ENCODE results near the gene POLR2E.

POLR2E gene

GRCh38 chr19:1110809-1111640 is 15.8 kb upstream of the POLR2E start:
- DNase-seq, result no peak

- DNase-seq, result no peak
These were observed 14.8 kb upstream of the POLR2E start for GRCh38 chr19:1109697-1110671.

DNA sequence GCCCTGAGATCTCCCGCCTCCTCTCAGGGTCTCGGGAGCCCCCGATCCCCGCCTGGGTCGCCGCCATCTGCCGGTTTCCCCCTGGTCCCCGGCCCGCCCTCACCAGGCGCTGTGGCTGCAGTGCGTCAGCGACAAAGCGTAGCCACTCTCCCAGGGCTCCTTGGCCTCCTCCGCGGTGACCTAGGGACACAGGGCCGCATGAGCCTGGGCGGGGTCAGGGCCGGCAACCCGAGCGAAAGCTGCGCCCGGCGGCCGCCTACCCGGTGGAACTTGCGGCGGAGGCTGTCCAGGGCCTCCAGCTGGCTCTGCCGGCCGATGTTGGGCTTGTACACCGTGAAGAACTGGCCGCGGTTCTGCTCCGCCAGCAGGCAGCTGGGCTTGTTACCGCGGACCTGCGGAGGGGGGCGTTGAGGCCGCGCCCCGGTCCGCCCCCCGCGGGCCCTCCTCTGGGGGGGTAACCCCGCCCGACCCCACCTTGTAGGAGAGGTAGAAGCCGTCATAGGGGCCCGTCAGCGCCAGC is 13.9 kb upstream of the POLR2E start:
- no peak for DNase-seq

DNA sequence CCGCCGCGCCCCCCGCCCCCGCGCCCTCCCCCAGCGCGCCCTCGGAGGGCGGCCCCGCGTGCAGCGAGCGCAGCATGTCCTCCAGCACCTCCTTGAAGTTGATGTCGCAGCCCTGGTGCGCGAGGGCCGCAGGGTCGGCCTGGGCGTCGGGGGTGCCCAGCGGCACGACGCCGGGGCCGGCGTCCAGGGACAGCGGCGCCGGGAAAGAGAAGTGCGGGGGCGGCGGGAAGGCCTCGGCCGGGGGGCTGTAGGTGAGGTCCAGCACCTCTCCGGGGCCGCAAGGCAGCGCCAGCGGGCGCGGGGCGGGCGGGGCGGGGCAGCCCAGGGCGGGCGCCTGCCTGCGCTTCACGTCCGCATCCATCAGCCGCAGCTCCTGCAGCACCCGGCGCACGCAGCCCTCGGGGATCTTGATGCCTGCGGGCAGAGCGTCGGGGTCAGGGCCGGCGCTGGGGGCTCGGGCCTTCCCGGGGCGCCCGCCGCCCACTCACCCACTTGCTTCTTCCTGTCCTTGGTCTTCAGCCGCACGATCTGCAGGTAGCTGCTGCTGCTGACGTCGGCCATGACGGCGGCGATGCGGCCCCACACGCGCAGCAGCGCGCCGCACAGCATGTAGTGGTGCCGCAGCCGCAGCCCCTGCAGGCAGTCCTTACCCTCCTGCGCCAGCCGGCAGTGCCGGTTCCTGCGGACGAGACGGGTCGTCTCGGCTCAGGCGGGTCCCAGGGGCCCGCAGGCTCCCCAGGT is 13.3 kb upstream of the POLR2E start:
- DNase-seq, result no peak

- DNase-seq, result no peak
These were observed 12.6 kb upstream of the POLR2E start for GRCh38 chr19:1107661-1108261.

GRCh38 chr19:1106841-1107660 is 11.9 kb upstream of the POLR2E start:
- DNase-seq, result no peak

- no peak for DNase-seq
These were observed 11.0 kb upstream of the POLR2E start for GRCh38 chr19:1105873-1106840.

GRCh38 chr19:1105008-1105872 is 10.1 kb upstream of the POLR2E start:
- DNase-seq, result no peak

- peak in 12 of 14 donors; percentile 36 to 82 (median 62) for DNase-seq
These were observed 9.3 kb upstream of the POLR2E start for GRCh38 chr19:1104311-1105007.

DNA sequence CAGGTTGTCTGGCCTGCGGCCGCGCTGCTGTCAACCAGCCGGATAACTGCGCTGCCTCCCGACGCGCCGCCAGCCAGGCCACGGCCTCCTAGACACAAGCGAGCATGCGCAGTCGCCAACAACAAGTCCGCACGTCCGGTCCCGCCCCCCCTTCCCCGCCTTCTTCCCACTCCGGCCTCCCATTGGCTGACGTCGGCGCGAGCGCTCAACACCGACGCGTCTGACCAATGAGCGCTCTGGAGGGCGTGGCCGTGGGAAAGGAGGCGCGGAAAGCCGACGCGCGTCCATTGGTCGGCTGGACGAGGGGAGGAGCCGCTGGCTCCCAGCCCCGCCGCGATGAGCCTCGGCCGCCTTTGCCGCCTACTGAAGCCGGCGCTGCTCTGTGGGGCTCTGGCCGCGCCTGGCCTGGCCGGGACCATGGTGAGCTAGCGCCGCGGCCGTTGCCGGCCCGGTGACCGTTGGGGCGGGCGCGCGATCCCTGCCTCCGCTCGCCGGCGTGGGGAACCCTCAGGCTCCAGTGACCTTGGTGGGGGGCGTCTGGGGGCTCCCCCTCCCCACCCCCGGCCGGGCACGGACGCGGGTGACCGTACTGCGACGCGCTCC is 8.6 kb upstream of the POLR2E start, which contains the start of gene GPX4:
TSS of gene GPX4 (plus strand) at position 287 of the 603 bp plus-strand sequence. CDS start at position 337, 50 bp downstream.
- peak; percentile 88 to 99 (median 96) for DNase-seq

GRCh38 chr19:1103132-1103707 is 8.0 kb upstream of the POLR2E start:
- DNase-seq, result no peak

GRCh38 chr19:1102407-1103131 is 7.4 kb upstream of the POLR2E start:
- peak in 1 of 14 donors; percentile 15 for DNase-seq

- DNase-seq, result peak in 3 of 14 donors; percentile 38 to 66 (median 64)
These were observed 6.1 kb upstream of the POLR2E start for GRCh38 chr19:1101337-1101698.

- DNase-seq, result no peak
These were observed 3.2 kb upstream of the POLR2E start for GRCh38 chr19:1098177-1099051.

DNA sequence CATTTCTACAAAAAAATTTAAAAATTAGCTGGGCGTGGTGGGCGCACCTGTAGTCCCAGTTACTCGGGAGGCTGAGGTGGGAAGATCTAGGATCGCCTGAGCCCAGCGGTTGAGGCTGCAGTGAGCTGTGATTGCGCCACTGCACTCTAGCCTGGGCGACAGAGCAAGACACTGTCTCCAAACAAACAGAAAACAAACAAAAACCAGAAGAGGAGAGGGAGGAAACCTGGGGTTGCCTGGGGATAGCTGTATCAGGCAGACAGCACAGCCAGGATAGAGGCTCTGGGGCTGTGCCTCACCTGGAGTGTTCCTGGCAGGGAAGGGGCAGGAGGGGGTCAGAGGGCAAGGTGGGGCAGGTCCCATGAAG is 2.6 kb upstream of the POLR2E start:
- DNase-seq, result no peak

DNA sequence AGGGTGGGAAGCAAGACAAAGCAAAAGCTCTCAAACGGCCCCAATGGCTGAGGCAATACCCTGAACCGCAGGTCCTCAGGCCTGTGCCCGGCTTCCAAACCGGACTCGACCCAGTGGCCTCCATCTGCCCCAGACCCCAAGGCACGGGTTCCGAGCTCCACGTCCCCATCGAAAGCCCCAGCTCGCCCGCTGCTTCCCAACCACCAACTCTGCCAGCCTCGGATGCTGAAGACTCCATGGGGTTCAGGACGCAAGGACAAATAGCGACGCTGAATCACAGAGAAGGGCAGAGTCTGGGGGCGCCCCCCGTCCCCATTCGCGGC is 559 bp downstream of the POLR2E start:
- DNase-seq, result no peak

Data from C1 segment of cervical spinal cord (tissue), 14 donors.